ENCODE data around the gene THADA. TPM values are rescaled to one million over a fixed set of nuclear protein-coding genes. Genes with fewer than 3 reads are reported as not detected.

THADA gene
- polyA plus RNA-seq, 3 donors = 7.3 to 11.2 (median 9.7) TPM

DNA sequence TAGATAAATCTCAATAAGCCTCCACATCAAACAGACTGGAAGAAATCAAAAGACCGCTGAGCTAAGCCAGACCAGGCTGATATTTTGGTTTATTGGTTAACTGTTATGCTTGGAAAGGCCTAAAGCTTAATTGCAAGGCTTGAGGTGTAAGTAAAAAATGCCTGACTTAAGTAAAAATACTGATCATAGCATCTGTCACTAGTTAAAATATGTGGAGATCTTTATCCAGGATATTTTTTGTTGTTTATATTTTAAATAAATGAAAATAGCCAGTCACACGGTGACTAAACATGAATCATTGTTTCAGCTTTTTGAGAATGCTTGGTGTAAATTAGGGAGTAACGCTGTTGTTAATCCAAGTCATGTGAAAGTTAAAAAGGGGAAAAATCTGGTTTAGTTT lies 127.9 kb downstream of the THADA start:
- Histone ChIP-seq H4K20me1 (ENCODE audit: insufficient read depth, low read length) (no peaks in the 10 kb centered on the region), H2AFZ (ENCODE audit: insufficient read depth, low read depth, low read length, poor library complexity, severe bottlenecking) (no peak overlapping the region), H3K4me3 (replicated peaks in 1 of 3; ENCODE audit: low read depth in 2 of 3, low read length in 3 of 3) (no peak overlapping the region), H3K4me1 (ENCODE audit: control insufficient read depth in 1 of 2, insufficient read depth in 2 of 2, low read length in 2 of 2) (peaks cover under 1 to 2% of the 10 kb centered on the region in 2 donors), H3K79me2 (ENCODE audit: insufficient read depth, low read length) (no peaks in the 10 kb centered on the region), H3K36me3 (replicated peaks in 1 of 2; ENCODE audit: control insufficient read depth in 1 of 2, insufficient read depth in 2 of 2, low read length in 2 of 2) (peaks cover 0 to 9% of the 10 kb centered on the region in 2 donors), H3K27ac (ENCODE audit: low read depth in 1 of 2, low read length in 2 of 2) (no peak overlapping the region), H3K27me3 (ENCODE audit: control insufficient read depth in 2 of 2, insufficient read depth in 2 of 2, low read length in 2 of 2) (no peaks in the 10 kb centered on the region), H3K9me3 (replicated peaks in 1 of 2; ENCODE audit: control insufficient read depth in 1 of 2, insufficient read depth in 1 of 2, low read length in 2 of 2) (no peaks in the 10 kb centered on the region), H3K4me2 (replicated peaks; ENCODE audit: extremely low read depth, low read length, poor library complexity, severe bottlenecking) (no peak overlapping the region), H3K9ac (ENCODE audit: insufficient read depth, low read length, poor library complexity, severe bottlenecking) (no peak overlapping the region)
- no peak overlapping the region for H3K4me3 Mint-ChIP-seq
- H3K27ac Mint-ChIP-seq = no peak overlapping the region
- H3K9me3 Mint-ChIP-seq = peaks cover 0 to 5% (median 0%) of the 10 kb centered on the region in 7 donors
- peaks cover 0 to 2% (median 0%) of the 10 kb centered on the region in 3 donors for H3K27me3 Mint-ChIP-seq (ENCODE audit: low read depth in 3 of 3)
- intact Hi-C loops (cut with micrococcal nuclease) = no loop called here
- H3K36me3 Mint-ChIP-seq = peaks cover 20 to 27% of the 10 kb centered on the region in 2 donors
- 94% methylated on average over 2 of the region's 3 CpGs for WGBS (ENCODE audit: insufficient coverage)
- peaks cover 12% of the 10 kb centered on the region for H3K4me1 Mint-ChIP-seq
- TF ChIP-seq, protein P1, sequence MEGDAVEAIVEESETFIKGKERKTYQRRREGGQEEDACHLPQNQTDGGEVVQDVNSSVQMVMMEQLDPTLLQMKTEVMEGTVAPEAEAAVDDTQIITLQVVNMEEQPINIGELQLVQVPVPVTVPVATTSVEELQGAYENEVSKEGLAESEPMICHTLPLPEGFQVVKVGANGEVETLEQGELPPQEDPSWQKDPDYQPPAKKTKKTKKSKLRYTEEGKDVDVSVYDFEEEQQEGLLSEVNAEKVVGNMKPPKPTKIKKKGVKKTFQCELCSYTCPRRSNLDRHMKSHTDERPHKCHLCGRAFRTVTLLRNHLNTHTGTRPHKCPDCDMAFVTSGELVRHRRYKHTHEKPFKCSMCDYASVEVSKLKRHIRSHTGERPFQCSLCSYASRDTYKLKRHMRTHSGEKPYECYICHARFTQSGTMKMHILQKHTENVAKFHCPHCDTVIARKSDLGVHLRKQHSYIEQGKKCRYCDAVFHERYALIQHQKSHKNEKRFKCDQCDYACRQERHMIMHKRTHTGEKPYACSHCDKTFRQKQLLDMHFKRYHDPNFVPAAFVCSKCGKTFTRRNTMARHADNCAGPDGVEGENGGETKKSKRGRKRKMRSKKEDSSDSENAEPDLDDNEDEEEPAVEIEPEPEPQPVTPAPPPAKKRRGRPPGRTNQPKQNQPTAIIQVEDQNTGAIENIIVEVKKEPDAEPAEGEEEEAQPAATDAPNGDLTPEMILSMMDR (IDR thresholded peaks at IDR 0.05) = no peak
- no peak for DNase-seq

DNA sequence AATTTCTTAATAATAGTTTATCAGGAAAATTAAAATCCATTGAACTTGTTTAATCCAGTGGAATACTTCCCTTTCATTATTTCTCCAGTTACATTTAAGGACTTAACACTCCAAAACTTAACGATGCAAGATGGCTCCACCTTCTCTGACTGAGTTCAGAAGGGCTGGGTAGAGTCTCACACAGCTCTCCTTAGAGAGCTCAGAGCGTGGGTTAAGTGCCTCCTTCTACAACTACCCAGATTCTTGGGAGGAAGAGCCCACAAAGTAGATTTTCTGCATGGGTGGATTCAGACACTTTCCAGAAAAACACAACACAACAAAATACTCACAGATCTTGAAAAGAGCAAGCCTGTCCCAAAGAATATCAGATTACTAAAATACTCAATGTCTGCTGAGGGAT lies 130.6 kb downstream of the THADA start:
- peaks cover 20 to 26% of the 10 kb centered on the region in 2 donors for H3K36me3 Mint-ChIP-seq
- H3K27me3 ChIP-seq (ENCODE audit: control insufficient read depth in 2 of 2, insufficient read depth in 2 of 2, low read length in 2 of 2) = no peaks in the 10 kb centered on the region
- H3K9me3 Mint-ChIP-seq = peaks cover 0 to 5% (median 0%) of the 10 kb centered on the region in 7 donors
- peaks cover 38% of the 10 kb centered on the region for H3K4me1 Mint-ChIP-seq
- H3K79me2 ChIP-seq (ENCODE audit: insufficient read depth, low read length) = no peaks in the 10 kb centered on the region
- H3K27me3 Mint-ChIP-seq (ENCODE audit: low read depth in 3 of 3) = peaks cover 0 to 2% (median 0%) of the 10 kb centered on the region in 3 donors
- H3K4me1 ChIP-seq (ENCODE audit: control insufficient read depth in 1 of 2, insufficient read depth in 2 of 2, low read length in 2 of 2) = peaks cover 23 to 29% of the 10 kb centered on the region in 2 donors
- H3K4me3 ChIP-seq (replicated peaks in 1 of 3; ENCODE audit: low read depth in 2 of 3, low read length in 3 of 3) = no peak overlapping the region
- WGBS (ENCODE audit: insufficient coverage) = 100% methylated on average over 1 of the region's 2 CpGs
- no peak overlapping the region for H3K9ac ChIP-seq (ENCODE audit: insufficient read depth, low read length, poor library complexity, severe bottlenecking)
- no peak for DNase-seq
- no peak overlapping the region for H3K27ac Mint-ChIP-seq
- no peak overlapping the region for H2AFZ ChIP-seq (ENCODE audit: insufficient read depth, low read depth, low read length, poor library complexity, severe bottlenecking)
- no peaks in the 10 kb centered on the region for H3K9me3 ChIP-seq (replicated peaks in 1 of 2; ENCODE audit: control insufficient read depth in 1 of 2, insufficient read depth in 1 of 2, low read length in 2 of 2)
- TF ChIP-seq, protein P1 (IDR thresholded peaks at IDR 0.05) = no peak
- H3K27ac ChIP-seq (ENCODE audit: low read depth in 1 of 2, low read length in 2 of 2) = no peak overlapping the region
- no peak overlapping the region for H3K4me2 ChIP-seq (replicated peaks; ENCODE audit: extremely low read depth, low read length, poor library complexity, severe bottlenecking)
- H3K36me3 ChIP-seq (replicated peaks in 1 of 2; ENCODE audit: control insufficient read depth in 1 of 2, insufficient read depth in 2 of 2, low read length in 2 of 2) = no peaks in the 10 kb centered on the region
- no peaks in the 10 kb centered on the region for H4K20me1 ChIP-seq (ENCODE audit: insufficient read depth, low read length)
- H3K4me3 Mint-ChIP-seq = no peak overlapping the region
- intact Hi-C loops (cut with micrococcal nuclease) = no loop called here

Measured in CD14-positive monocyte (primary cell).